HG03571 (cell line): ENCODE measurements around the gene ADAMTSL3.
"Not testable (repeated sequence)": the region's sequence is repeated elsewhere in the genome, so short reads cannot be mapped to it uniquely, and the experiment has no call there.

Experiments
- ATAC-seq: cut with Tn5 transposase; IDR thresholded peaks from one replicate; pipeline ENCODE4 v1.9.1; 2021; ENCODE audit not compliant: unreplicated experiment

Gene ADAMTSL3

GRCh38 chr15:84078038-84078437 is 424.1 kb downstream of the ADAMTSL3 start:
- not testable (repeated sequence) for ATAC-seq

DNA sequence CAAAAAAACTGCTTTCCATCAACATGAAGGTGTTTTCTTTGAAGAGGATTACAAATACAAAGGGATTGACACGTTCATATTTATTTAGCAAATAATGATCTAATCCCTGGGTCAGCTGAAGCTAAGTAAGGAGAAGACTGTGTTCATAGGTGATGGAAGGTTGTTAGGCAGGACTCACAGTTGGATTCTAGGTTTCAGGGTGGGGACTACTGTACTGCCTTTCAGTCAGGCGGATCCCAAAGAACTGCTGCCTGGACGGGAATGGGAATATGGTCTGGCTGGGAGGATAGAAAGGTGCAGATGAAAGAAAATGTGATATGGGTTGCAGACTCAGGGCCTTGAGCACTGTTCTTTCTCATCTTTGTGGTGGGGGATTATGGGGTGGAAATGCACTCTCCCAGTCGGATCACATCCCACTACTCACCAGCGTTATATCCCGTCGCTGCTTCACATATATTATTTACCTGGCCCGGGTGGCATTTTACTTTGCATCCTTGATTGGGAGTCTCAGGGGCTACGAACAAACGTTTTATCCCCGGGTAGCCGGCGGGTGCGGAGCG is 425.5 kb downstream of the ADAMTSL3 start:
- ATAC-seq: not testable (repeated sequence)

DNA sequence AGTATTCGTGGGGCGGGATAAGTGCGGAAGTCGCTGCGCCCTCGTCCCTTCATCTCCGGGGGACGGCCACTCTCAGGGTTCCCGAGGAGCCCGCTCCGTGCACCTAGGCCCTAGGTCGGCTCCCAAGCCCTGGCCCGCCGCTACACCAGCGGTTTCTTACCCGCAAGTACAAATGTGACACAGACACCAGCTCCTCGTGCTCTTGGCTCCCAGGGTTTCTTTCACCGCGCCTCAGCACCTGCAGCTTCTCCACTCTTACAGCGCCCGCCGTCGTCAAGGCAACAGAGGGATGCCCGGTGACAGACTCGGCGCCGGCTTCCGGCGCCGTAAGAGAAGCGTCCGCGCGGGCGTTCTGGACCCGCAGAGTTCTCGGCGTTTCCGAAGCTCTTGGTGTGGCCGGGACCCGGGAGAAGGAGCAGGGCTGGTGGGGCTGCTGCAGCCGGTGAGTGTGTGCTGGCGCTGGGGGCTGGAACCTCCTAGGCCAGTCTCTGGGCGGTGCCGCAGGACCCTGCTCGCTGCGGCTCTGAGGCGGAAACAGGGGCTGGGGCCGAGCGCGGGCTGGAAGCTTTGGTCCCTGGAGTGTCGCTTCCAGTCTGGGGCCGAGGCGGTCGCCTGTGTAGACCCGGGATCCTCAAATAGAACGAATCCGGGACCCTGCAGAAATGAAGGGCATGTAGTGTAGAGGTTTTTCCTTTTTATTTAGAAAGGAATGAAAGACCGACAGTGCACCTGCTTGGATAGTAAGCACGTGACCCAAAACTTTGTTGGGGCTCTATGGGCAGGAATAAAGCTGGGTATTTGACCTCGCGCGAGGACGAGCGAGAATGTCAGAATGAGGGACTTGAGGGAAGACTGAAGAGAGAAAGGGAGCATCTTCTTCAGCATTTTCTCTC is 426.2 kb downstream of the ADAMTSL3 start:
- ATAC-seq: peak; percentile 81

- ATAC-seq: not testable (repeated sequence)
These were observed 426.8 kb downstream of the ADAMTSL3 start for GRCh38 chr15:84080778-84081084.

GRCh38 chr15:84081391-84082168 is 427.7 kb downstream of the ADAMTSL3 start:
- no peak for ATAC-seq

- ATAC-seq: no peak
These were observed 428.8 kb downstream of the ADAMTSL3 start for GRCh38 chr15:84082739-84083138.

GRCh38 chr15:84086071-84086470 is 432.1 kb downstream of the ADAMTSL3 start:
- not testable (repeated sequence) for ATAC-seq
